ENCODE results near the gene ARAP1.

The ARAP1 gene

DNA sequence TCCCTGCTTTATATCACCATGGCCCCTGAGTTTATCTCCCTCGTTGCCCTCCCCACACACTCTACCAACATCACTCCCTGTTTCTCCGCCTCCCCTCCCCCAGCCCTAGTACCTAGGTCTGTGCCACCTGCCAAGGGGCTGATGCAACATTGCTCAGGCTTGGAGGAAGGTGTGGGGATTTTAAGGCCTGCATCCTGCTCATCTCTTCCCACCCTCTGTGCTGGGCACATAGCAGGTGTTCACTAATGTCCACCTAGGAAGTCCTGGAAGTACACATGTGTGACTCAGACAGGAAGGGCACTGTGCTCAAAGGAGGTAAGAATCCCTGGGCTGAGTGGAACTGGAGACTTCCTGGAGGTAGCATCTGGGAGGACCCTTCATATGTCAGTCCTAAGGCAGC is 115.0 kb downstream of the ARAP1 start:
- Mint-ChIP-seq H3K27ac (no peak overlapping the region), H3K4me1 (no peaks in the 10 kb centered on the region), H3K9me3 (no peaks in the 10 kb centered on the region), H3K36me3 (no peaks in the 10 kb centered on the region), H3K4me3 (no peak overlapping the region)
- no peak for DNase-seq (ENCODE audit: low spot score in 2 of 2)
- no peak for ATAC-seq

DNA sequence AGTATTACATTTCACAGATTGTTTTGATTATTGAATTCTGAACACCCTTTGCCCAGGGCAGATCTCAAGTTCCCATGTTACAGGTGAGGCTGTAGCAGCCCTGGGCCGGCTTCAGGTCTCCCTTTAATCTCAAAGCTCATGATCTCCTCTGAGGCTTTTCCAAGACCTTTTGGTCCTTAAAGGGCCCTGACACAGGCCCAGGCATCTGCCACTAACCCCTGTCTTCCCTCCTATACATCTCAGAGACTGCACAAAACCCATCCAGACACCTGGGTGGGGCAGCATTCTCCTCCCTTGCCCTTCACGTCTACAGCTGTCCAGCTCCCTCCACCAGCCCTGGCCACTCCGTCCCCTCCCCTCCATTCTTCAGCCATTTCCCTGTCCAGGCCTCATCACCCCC is 115.8 kb downstream of the ARAP1 start:
- no peak for ATAC-seq
- Mint-ChIP-seq H3K27ac (no peak overlapping the region), H3K4me1 (no peaks in the 10 kb centered on the region), H3K9me3 (no peaks in the 10 kb centered on the region), H3K36me3 (no peaks in the 10 kb centered on the region), H3K4me3 (no peak overlapping the region)
- no peak for DNase-seq (ENCODE audit: low spot score in 2 of 2)

DNA sequence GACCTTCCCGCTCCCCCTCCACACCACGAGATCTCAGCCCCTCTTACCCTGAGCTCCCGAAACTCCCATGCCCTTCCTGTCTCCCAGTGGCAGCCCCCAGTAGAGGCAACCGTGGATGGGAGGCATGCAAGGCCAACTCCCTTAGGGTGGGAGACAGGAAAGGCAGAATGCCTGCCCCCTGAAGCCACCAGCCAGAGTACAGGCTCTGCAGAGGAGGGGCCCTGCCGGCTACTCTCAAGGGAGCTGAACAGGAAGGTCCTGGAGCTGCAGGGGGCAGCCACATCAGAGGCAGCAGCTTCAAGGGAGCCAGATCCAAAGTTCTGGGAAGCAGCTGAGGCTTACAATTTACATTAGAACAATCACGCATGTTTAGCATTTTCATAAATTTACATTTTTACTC is 116.3 kb downstream of the ARAP1 start:
- no peaks in the 10 kb centered on the region for H3K4me1 Mint-ChIP-seq
- H3K9me3 Mint-ChIP-seq: no peaks in the 10 kb centered on the region
- ATAC-seq (no peak), DNase-seq (ENCODE audit: low spot score in 2 of 2) (no peak)
- H3K27ac Mint-ChIP-seq: no peak overlapping the region
- no peak overlapping the region for H3K4me3 Mint-ChIP-seq
- H3K36me3 Mint-ChIP-seq: no peaks in the 10 kb centered on the region

GRCh38 chr11:72635309-72635915 is 116.8 kb downstream of the ARAP1 start:
- Mint-ChIP-seq H3K36me3 (no peaks in the 10 kb centered on the region), H3K4me3 (no peak overlapping the region), H3K27ac (no peak overlapping the region), H3K9me3 (no peaks in the 10 kb centered on the region), H3K4me1 (peaks cover 3% of the 10 kb centered on the region)
- DNase-seq (ENCODE audit: low spot score in 2 of 2) (no peak), ATAC-seq (no peak)
